CD4-positive, alpha-beta T cell (primary cell): Measurements from ENCODE around the gene SH3RF3. TPM values are rescaled to one million over a fixed set of nuclear protein-coding genes. Genes with fewer than 3 reads are reported as not detected.

Source experiments
- ATAC-seq: fragments of 200-7000 bp; cut with Tn5 transposase; one replicate; pipeline ENCODE4 v1.10.0; 2022; ENCODE audit warnings: mild to moderate bottlenecking; ENCODE audit not compliant: poor library complexity
- CTCF ChIA-PET: fragments of 350-600 bp; sonication (Branson Sonifier 250); formaldehyde crosslinking; loops from one replicate; lab custom pipeline; 2021; ENCODE audit warnings: antibody characterized with exemption, inconsistent platforms; lab: Charles Lee
- POLR2A ChIA-PET: fragments of 350-600 bp; sonication (Branson Sonifier 250); formaldehyde crosslinking; loops from one replicate; lab custom pipeline; 2021; ENCODE audit warnings: antibody characterized with exemption, inconsistent platforms; lab: Charles Lee
- DNase-seq, 14 experiments: peaks; one replicate each; pipeline ENCODE4 v3.0.0-alpha.2; 2013 to 2020; ENCODE audit warnings: mixed read lengths in 2 of 14
- H3K27ac ChIP-seq, 2 donors: one replicate each; pipeline versions ENCODE4 v1.5.1 to v1.7.0; 2013; ENCODE audit warnings: low read length in 2 of 2, low read depth in 1 of 2, mild to moderate bottlenecking in 1 of 2
- H3K27me3 ChIP-seq, 2 experiments: 1 replicate in 1 of 2; 2 replicates in 1 of 2; pipeline versions ENCODE4 v1.6.1 to v1.7.0; 2013; ENCODE audit warnings: low read length in 2 of 2, control low read depth in 1 of 2, mild to moderate bottlenecking in 1 of 2, moderate library complexity in 1 of 2; ENCODE audit not compliant: insufficient read depth in 2 of 2, control insufficient read depth in 1 of 2
- H3K36me3 ChIP-seq: one replicate; pipeline ENCODE4 v1.6.1; 2013; ENCODE audit warnings: low read length, control low read depth; ENCODE audit not compliant: insufficient read depth
- H3K4me1 ChIP-seq: one replicate; pipeline ENCODE4 v1.6.1; 2013; ENCODE audit warnings: low read length, control low read depth; ENCODE audit not compliant: insufficient read depth
- H3K4me3 ChIP-seq: one replicate; pipeline ENCODE4 v1.5.1; 2013; ENCODE audit warnings: mild to moderate bottlenecking, low read length, moderate library complexity
- H3K9me3 ChIP-seq, 2 experiments: 1 replicate in 1 of 2; 2 replicates in 1 of 2; pipeline versions ENCODE4 v1.6.1 to v1.7.0; 2013; ENCODE audit warnings: low read length in 2 of 2, mild to moderate bottlenecking in 2 of 2, control low read depth in 1 of 2, moderate library complexity in 1 of 2; ENCODE audit not compliant: control insufficient read depth in 1 of 2, insufficient read depth in 1 of 2
- H3K27ac Mint-ChIP-seq: one replicate; pipeline ENCODE4 v1.8.0; 2020; ENCODE audit warnings: mixed read lengths
- H3K27me3 Mint-ChIP-seq: one replicate; pipeline ENCODE4 v1.8.0; 2021; ENCODE audit warnings: mixed read lengths
- H3K36me3 Mint-ChIP-seq: one replicate; pipeline ENCODE4 v1.8.0; 2021; ENCODE audit warnings: low read depth, mixed read lengths
- H3K4me1 Mint-ChIP-seq: one replicate; pipeline ENCODE4 v1.8.0; 2021; ENCODE audit warnings: low read depth, mixed read lengths
- H3K4me3 Mint-ChIP-seq: one replicate; pipeline ENCODE4 v1.8.0; 2020; ENCODE audit warnings: mild to moderate bottlenecking, mixed read lengths
- H3K9me3 Mint-ChIP-seq: one replicate; pipeline ENCODE4 v1.8.0; 2020; ENCODE audit warnings: mixed read lengths
- CTCF ChIP-seq: fragments of 200-600 bp; IDR thresholded peaks from one replicate; pipeline ENCODE4 v1.8.0; 2022; ENCODE audit warnings: antibody characterized with exemption, mild to moderate bottlenecking
- intact Hi-C, 2 experiments: fragments of 100-400 bp; cut with DNase I in 1 of 2; cut with micrococcal nuclease in 1 of 2; formaldehyde crosslinking; loops; one replicate each; pipeline versions ENCODE4 v1.15.1 to v1.9.0; 2023 to 2025; cut with DNase I, micrococcal nuclease
- total RNA-seq, 174 experiments: library from RNA in 2 of 174; stranded (reverse) in 2 of 174; gene quantifications; one replicate each; pipeline ENCODE4 v1.2.3 and lab custom pipeline; 2021 to 2026

Gene SH3RF3
- total RNA-seq, 2 experiments from 2014 or later, result 5.2 to 5.9 TPM

GRCh38 chr2:109293663-109294062 lies 164.7 kb downstream of the SH3RF3 start:
- Mint-ChIP-seq H3K27ac (no peak overlapping the region), H3K36me3 (no peaks in the 10 kb centered on the region)

GRCh38 chr2:109294523-109294922 lies 165.5 kb downstream of the SH3RF3 start:
- no peaks in the 10 kb centered on the region for H3K27me3 ChIP-seq
- H3K4me1 ChIP-seq, result no peaks in the 10 kb centered on the region
- H3K36me3 ChIP-seq, result no peaks in the 10 kb centered on the region
- H3K4me3 ChIP-seq, result no peak overlapping the region
- POLR2A ChIA-PET, result no interaction called here
- H3K4me1 Mint-ChIP-seq, result no peaks in the 10 kb centered on the region
- TF ChIP-seq CTCF, result no peak
- no peaks in the 10 kb centered on the region for H3K36me3 Mint-ChIP-seq
- no peak overlapping the region for H3K27ac ChIP-seq
- CTCF ChIA-PET, result no interaction called here
- H3K4me3 Mint-ChIP-seq, result no peak overlapping the region
- no peaks in the 10 kb centered on the region for H3K9me3 Mint-ChIP-seq
- ATAC-seq (no peak), DNase-seq (no peak)
- H3K27ac Mint-ChIP-seq, result no peak overlapping the region
- peaks cover 0 to 22% of the 10 kb centered on the region in 2 experiments for H3K9me3 ChIP-seq
- no peaks in the 10 kb centered on the region for H3K27me3 Mint-ChIP-seq
- intact Hi-C loops, result no loop called here

More at GRCh38 chr2:109293663-109294062, 164.7 kb downstream of the SH3RF3 start:
- ChIA-PET CTCF (no interaction called here), POLR2A (no interaction called here)
- Histone ChIP-seq H3K36me3 (no peaks in the 10 kb centered on the region), H3K4me3 (no peak overlapping the region), H3K4me1 (no peaks in the 10 kb centered on the region), H3K27ac (no peak overlapping the region), H3K27me3 (no peaks in the 10 kb centered on the region), H3K9me3 (peaks cover 0 to 22% of the 10 kb centered on the region in 2 experiments)
- no peak for ATAC-seq
- H3K4me3 Mint-ChIP-seq, result no peak overlapping the region
- no peaks in the 10 kb centered on the region for H3K4me1 Mint-ChIP-seq
- DNase-seq, result no peak
- H3K27me3 Mint-ChIP-seq, result no peaks in the 10 kb centered on the region
- TF ChIP-seq CTCF, result no peak
- no peaks in the 10 kb centered on the region for H3K9me3 Mint-ChIP-seq
- intact Hi-C loops, result no loop called here

GRCh38 chr2:109295070-109295780 lies 166.2 kb downstream of the SH3RF3 start:
- Mint-ChIP-seq H3K9me3 (no peaks in the 10 kb centered on the region), H3K4me1 (no peaks in the 10 kb centered on the region), H3K27ac (no peak overlapping the region), H3K36me3 (no peaks in the 10 kb centered on the region), H3K4me3 (no peak overlapping the region), H3K27me3 (no peaks in the 10 kb centered on the region)
- Histone ChIP-seq H3K36me3 (no peaks in the 10 kb centered on the region), H3K27ac (no peak overlapping the region), H3K4me1 (no peaks in the 10 kb centered on the region), H3K27me3 (no peaks in the 10 kb centered on the region), H3K4me3 (no peak overlapping the region), H3K9me3 (peaks cover 0 to 22% of the 10 kb centered on the region in 2 experiments)
- TF ChIP-seq CTCF, result no peak
- ATAC-seq, result no peak
- intact Hi-C loops, result no loop called here
- DNase-seq, result no peak
- ChIA-PET CTCF (no interaction called here), POLR2A (no interaction called here)
